Activated CD4-positive, alpha-beta memory T cell treated with anti-CD3 and anti-CD28 coated beads, Interleukin-2, amount 10 ng/mL, durations not matched to agents 7 days and 5 days (primary cell): ENCODE results near the gene CXCL12. TPM values are rescaled to one million over a fixed set of nuclear protein-coding genes. Genes with fewer than 3 reads are reported as not detected.

ENCODE experiments used
- CTCF ChIA-PET: fragments of 350-600 bp; sonication (Branson Sonifier 250); formaldehyde crosslinking; loops from one replicate; lab custom pipeline; 2021; ENCODE audit warnings: antibody characterized with exemption, inconsistent platforms; lab: Charles Lee
- POLR2A ChIA-PET: fragments of 350-600 bp; sonication (Branson Sonifier 250); formaldehyde crosslinking; loops from one replicate; lab custom pipeline; 2021; ENCODE audit warnings: antibody characterized with exemption; lab: Charles Lee
- DNase-seq: peaks from one replicate; pipeline ENCODE4 v3.0.0-alpha.2; 2020
- H3K27ac Mint-ChIP-seq: one replicate; pipeline ENCODE4 v1.8.0; 2021; ENCODE audit warnings: mild to moderate bottlenecking, mixed read lengths
- H3K27me3 Mint-ChIP-seq: one replicate; pipeline ENCODE4 v1.8.0; 2021; ENCODE audit warnings: mixed read lengths
- H3K36me3 Mint-ChIP-seq: one replicate; pipeline ENCODE4 v1.8.0; 2021; ENCODE audit warnings: low read depth, mixed read lengths
- H3K4me1 Mint-ChIP-seq: one replicate; pipeline ENCODE4 v1.8.0; 2021; ENCODE audit warnings: mixed read lengths
- H3K4me3 Mint-ChIP-seq: one replicate; pipeline ENCODE4 v1.8.0; 2021; ENCODE audit warnings: mild to moderate bottlenecking, mixed read lengths
- H3K9me3 Mint-ChIP-seq: one replicate; pipeline ENCODE4 v1.8.0; 2021; ENCODE audit warnings: mixed read lengths
- total RNA-seq, 2 experiments: library from RNA; stranded (reverse); gene quantifications; one replicate each; pipeline ENCODE4 v1.2.3, GENCODE V29; 2021

Gene CXCL12
- total RNA-seq, 2 experiments from 2014 or later: not detected

- H3K36me3 Mint-ChIP-seq: no peaks in the 10 kb centered on the region
- peaks cover 30% of the 10 kb centered on the region for H3K27me3 Mint-ChIP-seq
- no peak overlapping the region for H3K4me3 Mint-ChIP-seq
- ChIA-PET POLR2A (no interaction called here), CTCF (interaction anchor here (1.5 kb wide), 1 partner anchor 9 kb away, joined by 3 read pairs; no protein-coding TSS in a partner anchor)
- no peak overlapping the region for H3K27ac Mint-ChIP-seq
- DNase-seq: peak; percentile 8
- H3K4me1 Mint-ChIP-seq: peaks cover 4% of the 10 kb centered on the region
- no peaks in the 10 kb centered on the region for H3K9me3 Mint-ChIP-seq
Measured at GRCh38 chr10:44387853-44388251, 3.0 kb upstream of the CXCL12 start.

- H3K4me3 Mint-ChIP-seq: no peak overlapping the region
- H3K4me1 Mint-ChIP-seq: peaks cover 4% of the 10 kb centered on the region
- peak; percentile 32 for DNase-seq
- H3K27me3 Mint-ChIP-seq: peaks cover 32% of the 10 kb centered on the region
- no peak overlapping the region for H3K27ac Mint-ChIP-seq
- no peaks in the 10 kb centered on the region for H3K9me3 Mint-ChIP-seq
- ChIA-PET POLR2A (no interaction called here), CTCF (interaction anchor here (1.5 to 2.7 kb wide), 4 partner anchors 10 to 713 kb away, joined by 3 to 14 read pairs (median 8); no protein-coding TSS in a partner anchor)
- no peaks in the 10 kb centered on the region for H3K36me3 Mint-ChIP-seq
Measured at GRCh38 chr10:44386546-44387052, 1.7 kb upstream of the CXCL12 start.

GRCh38 chr10:44385696-44386441 is 972 bp upstream of the CXCL12 start:
- Mint-ChIP-seq H3K9me3 (no peaks in the 10 kb centered on the region), H3K27me3 (peaks cover 32% of the 10 kb centered on the region), H3K4me1 (peaks cover 4% of the 10 kb centered on the region), H3K27ac (peak overlapping the region; percentile 29), H3K4me3 (no peak overlapping the region), H3K36me3 (no peaks in the 10 kb centered on the region)
- DNase-seq: peak; percentile 6
- ChIA-PET CTCF (interaction anchor here (1.1 to 2.7 kb wide), 5 partner anchors 33 to 716 kb away, joined by 3 to 14 read pairs (median 4); no protein-coding TSS in a partner anchor), POLR2A (no interaction called here)

- Mint-ChIP-seq H3K9me3 (no peaks in the 10 kb centered on the region), H3K36me3 (no peaks in the 10 kb centered on the region), H3K4me1 (peaks cover 4% of the 10 kb centered on the region), H3K27ac (no peak overlapping the region), H3K4me3 (no peak overlapping the region), H3K27me3 (peaks cover 32% of the 10 kb centered on the region)
- DNase-seq: no peak
- CTCF ChIA-PET: interaction anchor here (2.7 kb wide), 1 partner anchor 711 kb away, joined by 14 read pairs; no protein-coding TSS in a partner anchor
- POLR2A ChIA-PET: interaction anchor here (0.6 kb wide), 1 partner anchor 199 kb away, joined by 3 read pairs; no protein-coding TSS in a partner anchor
Measured at GRCh38 chr10:44384601-44385025, 284 bp downstream of the CXCL12 start.

GRCh38 chr10:44383749-44384600 is 922 bp downstream of the CXCL12 start:
- CTCF ChIA-PET: no interaction called here
- Mint-ChIP-seq H3K4me3 (no peak overlapping the region), H3K27ac (no peak overlapping the region), H3K27me3 (peaks cover 32% of the 10 kb centered on the region), H3K4me1 (peaks cover 4% of the 10 kb centered on the region), H3K36me3 (no peaks in the 10 kb centered on the region), H3K9me3 (no peaks in the 10 kb centered on the region)
- DNase-seq: peak; percentile 12
- POLR2A ChIA-PET: interaction anchor here (0.6 kb wide), 1 partner anchor 199 kb away, joined by 3 read pairs; no protein-coding TSS in a partner anchor

GRCh38 chr10:44382981-44383748 is 1.7 kb downstream of the CXCL12 start:
- Mint-ChIP-seq H3K27me3 (peaks cover 32% of the 10 kb centered on the region), H3K36me3 (no peaks in the 10 kb centered on the region), H3K9me3 (no peaks in the 10 kb centered on the region), H3K4me3 (no peak overlapping the region), H3K4me1 (peaks cover 4% of the 10 kb centered on the region), H3K27ac (no peak overlapping the region)
- ChIA-PET POLR2A (no interaction called here), CTCF (no interaction called here)
- DNase-seq: no peak

- Mint-ChIP-seq H3K9me3 (no peaks in the 10 kb centered on the region), H3K4me3 (no peak overlapping the region), H3K4me1 (peaks cover 4% of the 10 kb centered on the region), H3K27ac (no peak overlapping the region), H3K27me3 (peaks cover 30% of the 10 kb centered on the region), H3K36me3 (no peaks in the 10 kb centered on the region)
- ChIA-PET CTCF (no interaction called here), POLR2A (no interaction called here)
- peak; percentile 7 for DNase-seq
Measured at GRCh38 chr10:44382131-44382858, 2.6 kb downstream of the CXCL12 start.

GRCh38 chr10:44380829-44381600 is 3.9 kb downstream of the CXCL12 start:
- no peaks in the 10 kb centered on the region for H3K9me3 Mint-ChIP-seq
- no peak for DNase-seq
- H3K36me3 Mint-ChIP-seq: no peaks in the 10 kb centered on the region
- peaks cover 4% of the 10 kb centered on the region for H3K4me1 Mint-ChIP-seq
- no peak overlapping the region for H3K4me3 Mint-ChIP-seq
- H3K27me3 Mint-ChIP-seq: peaks cover 27% of the 10 kb centered on the region
- POLR2A ChIA-PET: no interaction called here
- H3K27ac Mint-ChIP-seq: no peak overlapping the region
- CTCF ChIA-PET: interaction anchor here (1.1 kb wide), 1 partner anchor 709 kb away, joined by 3 read pairs; no protein-coding TSS in a partner anchor

- no peaks in the 10 kb centered on the region for H3K36me3 Mint-ChIP-seq
- no peak overlapping the region for H3K27ac Mint-ChIP-seq
- H3K9me3 Mint-ChIP-seq: no peaks in the 10 kb centered on the region
- CTCF ChIA-PET: interaction anchor here (1.1 kb wide), 1 partner anchor 707 kb away, joined by 3 read pairs; no protein-coding TSS in a partner anchor
- no peak overlapping the region for H3K4me3 Mint-ChIP-seq
- POLR2A ChIA-PET: no interaction called here
- H3K27me3 Mint-ChIP-seq: peaks cover 19% of the 10 kb centered on the region
- peaks cover 1% of the 10 kb centered on the region for H3K4me1 Mint-ChIP-seq
- DNase-seq: no peak
Measured at GRCh38 chr10:44379907-44380306, 5.0 kb downstream of the CXCL12 start.

- no peaks in the 10 kb centered on the region for H3K36me3 Mint-ChIP-seq
- H3K4me3 Mint-ChIP-seq: no peak overlapping the region
- no peak overlapping the region for H3K27ac Mint-ChIP-seq
- CTCF ChIA-PET: no interaction called here
- DNase-seq: no peak
- POLR2A ChIA-PET: no interaction called here
- peaks cover 1% of the 10 kb centered on the region for H3K4me1 Mint-ChIP-seq
- H3K9me3 Mint-ChIP-seq: no peaks in the 10 kb centered on the region
- H3K27me3 Mint-ChIP-seq: peaks cover 15% of the 10 kb centered on the region
Measured at GRCh38 chr10:44378626-44379025, 6.3 kb downstream of the CXCL12 start.

GRCh38 chr10:44377651-44378310 is 7.1 kb downstream of the CXCL12 start:
- CTCF ChIA-PET: no interaction called here

More at GRCh38 chr10:44377651-44378310, 7.1 kb downstream of the CXCL12 start:
- Mint-ChIP-seq H3K9me3 (no peaks in the 10 kb centered on the region), H3K4me3 (no peak overlapping the region), H3K27me3 (peaks cover 6% of the 10 kb centered on the region), H3K27ac (no peak overlapping the region), H3K4me1 (no peaks in the 10 kb centered on the region), H3K36me3 (no peaks in the 10 kb centered on the region)
- POLR2A ChIA-PET: no interaction called here
- no peak for DNase-seq
